Endothelial cell of umbilical vein (primary cell): Measurements from ENCODE around the gene FCN1. TPM values are rescaled to one million over a fixed set of nuclear protein-coding genes. Genes with fewer than 3 reads are reported as not detected.

Experiments used
- BruUV-seq: library from RNA; stranded (reverse); fragments of 400-500 nt; replicated peaks from 2 replicates; lab custom pipeline; 2021; lab: Mats Ljungman, UMichigan
- CTCF ChIA-PET: fragments of 300-600, 350-600 bp; sonication (Branson Sonifier 250); formaldehyde crosslinking; loops from one replicate; lab custom pipeline; 2021; ENCODE audit warnings: antibody characterized with exemption, inconsistent platforms; lab: Charles Lee
- POLR2A ChIA-PET: fragments of 300-600, 350-600 bp; sonication (Branson Sonifier 250); formaldehyde crosslinking; loops from one replicate; lab custom pipeline; 2021; ENCODE audit warnings: antibody characterized with exemption, inconsistent platforms; lab: Charles Lee
- DNase-seq: peaks from one replicate; pipeline ENCODE4 v3.0.0-alpha.2; 2011; ENCODE audit warnings: low read depth, low spot score
- FAIRE-seq: peaks from 2 replicates; lab custom pipeline; 2011; peaks lifted over from hg19 to GRCh38; lab: Jason Lieb, UNC
- H2AFZ ChIP-seq: 2 replicates; pipeline ENCODE4 v1.6.0; 2012; ENCODE audit warnings: low read depth, low read length, control low read depth, inconsistent platforms
- H3K27ac ChIP-seq: 2 replicates; pipeline ENCODE4 v1.5.1; 2011; ENCODE audit warnings: low read depth, mild to moderate bottlenecking, control low read depth, low read length, moderate library complexity; ENCODE audit not compliant: insufficient read depth
- H3K27me3 ChIP-seq, 2 experiments: 2 replicates each; pipeline versions ENCODE4 v1.6.0 to v1.6.1; 2011; ENCODE audit warnings: low read length in 2 of 2, mixed read lengths in 1 of 2; ENCODE audit not compliant: control insufficient read depth in 2 of 2, insufficient read depth in 2 of 2
- H3K36me3 ChIP-seq, 2 experiments: 2 replicates in 1 of 2; 3 replicates in 1 of 2; pipeline ENCODE4 v1.5.1; 2011; ENCODE audit warnings: low read length in 2 of 2, mild to moderate bottlenecking in 1 of 2, moderate library complexity in 1 of 2; ENCODE audit not compliant: control insufficient read depth in 2 of 2, insufficient read depth in 2 of 2; ENCODE audit errors: extremely low read depth in 1 of 2
- H3K4me1 ChIP-seq: 3 replicates; pipeline ENCODE4 v1.5.1; 2011; ENCODE audit warnings: mild to moderate bottlenecking, low read length; ENCODE audit not compliant: control insufficient read depth, insufficient read depth; ENCODE audit errors: extremely low read depth
- H3K4me2 ChIP-seq: 2 replicates; pipeline ENCODE4 v1.6.1; 2011; ENCODE audit warnings: low read length, control low read depth, mixed read lengths; ENCODE audit not compliant: insufficient read depth
- H3K4me3 ChIP-seq, 3 experiments: fragments of 200-600 bp in 1 of 3; sonication (generic), shearing (Covaris generic) in 1 of 3; replicated peaks in 1 of 3; 2 replicates each; pipeline ENCODE4 v1.5.1; 2011 to 2016; ENCODE audit warnings: control low read depth in 3 of 3, low read length in 3 of 3, mild to moderate bottlenecking in 2 of 3, inconsistent platforms in 1 of 3, low read depth in 1 of 3, moderate library complexity in 1 of 3; ENCODE audit not compliant: insufficient read depth in 1 of 3
- H3K79me2 ChIP-seq: 2 replicates; pipeline ENCODE4 v1.6.0; 2012; ENCODE audit warnings: low read length, inconsistent platforms; ENCODE audit not compliant: control insufficient read depth, insufficient read depth
- H3K9ac ChIP-seq: replicated peaks from 2 replicates; pipeline ENCODE3; 2011; ENCODE audit warnings: low read length, control low read depth; ENCODE audit not compliant: insufficient read depth; ENCODE audit errors: extremely low read depth
- H3K9me1 ChIP-seq: replicated peaks from 3 replicates; pipeline ENCODE4 v1.6.0; 2011; ENCODE audit warnings: mild to moderate bottlenecking, low read length; ENCODE audit not compliant: control insufficient read depth, insufficient read depth; ENCODE audit errors: extremely low read depth
- H3K9me3 ChIP-seq: replicated peaks from 2 replicates; pipeline ENCODE4 v1.5.1; 2012; ENCODE audit warnings: low read length, inconsistent platforms; ENCODE audit not compliant: control insufficient read depth, insufficient read depth
- H4K20me1 ChIP-seq: replicated peaks from 2 replicates; pipeline ENCODE3; 2011; ENCODE audit warnings: mild to moderate bottlenecking, low read length; ENCODE audit not compliant: control insufficient read depth, insufficient read depth; ENCODE audit errors: extremely low read depth
- CTCF ChIP-seq, 2 donors: IDR thresholded peaks; 1 replicate in 1 of 2; 2 replicates in 1 of 2; pipeline ENCODE4 v1.5.1; 2011; ENCODE audit warnings: low read length in 2 of 2, mild to moderate bottlenecking in 2 of 2, moderate library complexity in 2 of 2, control low read depth in 1 of 2, inconsistent platforms in 1 of 2, low read depth in 1 of 2; ENCODE audit not compliant: insufficient read depth in 1 of 2; ENCODE audit errors: extremely low read depth in 1 of 2
- EZH2 ChIP-seq: IDR thresholded peaks from 2 replicates; pipeline ENCODE4 v1.6.1; 2012; ENCODE audit warnings: borderline replicate concordance, low read depth, mild to moderate bottlenecking, moderate library complexity, low read length, inconsistent platforms; ENCODE audit not compliant: severe bottlenecking
- FOS ChIP-seq: IDR thresholded peaks from 2 replicates; pipeline ENCODE4 v1.6.1; 2011; ENCODE audit warnings: mild to moderate bottlenecking, low read length, moderate library complexity, borderline replicate concordance; ENCODE audit not compliant: insufficient read depth
- GATA2 ChIP-seq: IDR thresholded peaks from 2 replicates; pipeline ENCODE4 v1.7.0; 2011; ENCODE audit warnings: low read depth, mild to moderate bottlenecking, moderate library complexity, mixed read lengths, low read length; ENCODE audit not compliant: insufficient read length, insufficient read depth
- JUN ChIP-seq: IDR thresholded peaks from 2 replicates; pipeline ENCODE4 v1.6.1; 2011; ENCODE audit warnings: borderline replicate concordance, low read depth; ENCODE audit not compliant: insufficient read length, insufficient read depth
- MAX ChIP-seq: IDR thresholded peaks from 2 replicates; pipeline ENCODE4 v1.6.1; 2011; ENCODE audit not compliant: insufficient read depth, insufficient read length
- MYC ChIP-seq: IDR thresholded peaks from one replicate; pipeline ENCODE4 v1.6.1; 2011; ENCODE audit warnings: mild to moderate bottlenecking, low read depth, low read length
- POLR2A ChIP-seq: IDR thresholded peaks from 2 replicates; pipeline ENCODE4 v1.6.1; 2012; ENCODE audit warnings: low read depth, mild to moderate bottlenecking, control low read depth, low read length
- POLR2AphosphoS5 ChIP-seq: IDR thresholded peaks from 2 replicates; pipeline ENCODE4 v1.6.1; 2012; ENCODE audit warnings: low read depth, mild to moderate bottlenecking, control low read depth, low read length, moderate library complexity; ENCODE audit not compliant: insufficient read depth
- dilution Hi-C: fragments of 300-500 bp; cut with MboI; formaldehyde crosslinking; loops from one replicate; pipeline ENCODE4 v1.15.0; 2019; ENCODE audit warnings: low sequenced_read_pairs; ENCODE audit not compliant: extremely low pct_ligation_motif_present
- intact Hi-C: fragments of 100-400 bp; cut with micrococcal nuclease; formaldehyde crosslinking; loops from one replicate; pipeline ENCODE4 v1.10.0; 2022
- polyA plus RNA-seq, 4 experiments: library from polyadenylated mRNA; depleted of rRNA in 3 of 4; stranded (reverse) in 3 of 4; unstranded in 1 of 4; fragments of >200 nt; gene quantifications; 2 replicates each; pipeline versions ENCODE4 v1.2.1 to v1.2.3, GENCODE V29; 2011 to 2012; ENCODE audit warnings: missing spikeins in 1 of 4
- total RNA-seq: library from RNA; stranded (reverse); gene quantifications from 2 replicates; pipeline ENCODE4 v1.2.3, GENCODE V29; 2021

FCN1 gene
- total and polyA plus RNA-seq, 2 donors (not counting 3 experiments of a cell fraction or from before 2014, with no cell fraction given) = not detected

- FAIRE-seq (no peak), DNase-seq (no peak)
- no peak for TF ChIP-seq MYC
- TF ChIP-seq CTCF (IDR thresholded peaks at IDR 0.05; ENCODE audit: extremely low read depth in 1 of 2, insufficient read depth in 1 of 2, low read depth in 1 of 2, low read length in 2 of 2) = no peak
- TF ChIP-seq POLR2A = no peak
- no peak for TF ChIP-seq JUN
- TF ChIP-seq FOS = no peak
- no peak for TF ChIP-seq GATA2
- no peak for TF ChIP-seq EZH2
- TF ChIP-seq MAX = no peak
- no peak for TF ChIP-seq POLR2AphosphoS5
- H3K4me3 ChIP-seq = no peak overlapping the region
- H3K9me3 ChIP-seq = no peaks in the 10 kb centered on the region
- no peak overlapping the region for H3K27ac ChIP-seq
- no peaks in the 10 kb centered on the region for H4K20me1 ChIP-seq
- peaks cover 0 to 2% of the 10 kb centered on the region in 2 experiments for H3K27me3 ChIP-seq
- CTCF ChIA-PET = interaction anchor here (1.3 kb wide), 1 partner anchor 8 kb away, joined by 3 read pairs; no protein-coding TSS in a partner anchor
- no peak overlapping the region for H2AFZ ChIP-seq
- no peak overlapping the region for H3K9ac ChIP-seq
- POLR2A ChIA-PET = no interaction called here
- H3K4me2 ChIP-seq = no peak overlapping the region
- H3K9me1 ChIP-seq = no peaks in the 10 kb centered on the region
- no peaks in the 10 kb centered on the region for H3K36me3 ChIP-seq
- intact Hi-C loops = no loop called here
- BruUV-seq = no TSS peak
- dilution Hi-C loops = no loop called here
- H3K79me2 ChIP-seq = no peaks in the 10 kb centered on the region
- H3K4me1 ChIP-seq = peaks cover 2% of the 10 kb centered on the region
Measured at GRCh38 chr9:134890155-134890495, 27.6 kb downstream of the FCN1 start.
